Kidney (tissue), 14 donors: ENCODE data around the gene XKR3. TPM values are rescaled to one million over a fixed set of nuclear protein-coding genes. Genes with fewer than 3 reads are reported as not detected.
"Not testable (repeated sequence)": the region's sequence is repeated elsewhere in the genome, so short reads cannot be mapped to it uniquely, and the experiment has no call there.

Experiments used
- DNase-seq, 5 donors: peaks; one replicate each; pipeline ENCODE4 v3.0.0-alpha.2; 2013 to 2020
- FAIRE-seq: peaks from 2 replicates; lab custom pipeline; 2012; peaks lifted over from hg19 to GRCh38; lab: Jason Lieb, UNC
- H3K27ac ChIP-seq, 2 donors: one replicate each; pipeline ENCODE4 v1.7.0; 2013; ENCODE audit warnings: low read depth in 2 of 2, low read length in 2 of 2, inconsistent platforms in 1 of 2
- H3K27me3 ChIP-seq: one replicate; pipeline ENCODE4 v1.7.1; 2013; ENCODE audit warnings: low read length, inconsistent platforms; ENCODE audit not compliant: control insufficient read depth, insufficient read depth
- H3K36me3 ChIP-seq, 3 donors: one replicate each; pipeline versions ENCODE4 v1.7.0 to v1.7.1; 2013; ENCODE audit warnings: low read length in 3 of 3, control low read depth in 1 of 3, inconsistent platforms in 1 of 3; ENCODE audit not compliant: insufficient read depth in 3 of 3, control insufficient read depth in 2 of 3
- H3K4me1 ChIP-seq, 3 donors: one replicate each; pipeline versions ENCODE4 v1.7.0 to v1.7.1; 2013; ENCODE audit warnings: low read length in 3 of 3, inconsistent platforms in 1 of 3, low read depth in 1 of 3; ENCODE audit not compliant: control insufficient read depth in 2 of 3, insufficient read depth in 2 of 3
- H3K4me3 ChIP-seq, 3 donors: one replicate each; pipeline versions ENCODE4 v1.7.0 to v1.8.1; 2013; ENCODE audit warnings: low read length in 3 of 3, control low read depth in 1 of 3, inconsistent platforms in 1 of 3
- H3K9ac ChIP-seq, 3 donors: one replicate each; pipeline versions ENCODE4 v1.7.0 to v1.7.1; 2013; ENCODE audit warnings: low read length in 3 of 3, control low read depth in 1 of 3, inconsistent platforms in 1 of 3
- H3K9me3 ChIP-seq, 3 donors: one replicate each; pipeline versions ENCODE4 v1.7.0 to v1.7.1; 2013; ENCODE audit warnings: low read length in 3 of 3, control low read depth in 1 of 3, inconsistent platforms in 1 of 3; ENCODE audit not compliant: control insufficient read depth in 2 of 3, insufficient read depth in 1 of 3
- CTCF ChIP-seq: IDR thresholded peaks from 3 replicates; pipeline ENCODE4 v1.5.1; 2012; ENCODE audit warnings: mild to moderate bottlenecking, moderate library complexity, borderline replicate concordance; ENCODE audit not compliant: insufficient read depth; ENCODE audit errors: extremely low read depth
- intact Hi-C: fragments of 100-400 bp; cut with DNase I; formaldehyde crosslinking; loops from one replicate; pipeline ENCODE4 v1.11.1; 2022
- polyA plus RNA-seq: library from polyadenylated mRNA; stranded (reverse); fragments of 350-450 nt; fragmentation: Illumina TruSeq; extraction: RNeasy Lipid Tissue Mini Kit (QIAGEN cat#74804); gene quantifications from one replicate; pipeline ENCODE4 v1.2.3, GENCODE V29; 2014; ENCODE audit warnings: low read depth, low replicate concordance; ENCODE audit not compliant: insufficient read depth
- total RNA-seq: library from RNA; stranded (reverse); fragmentation: NEBNext Ultra II Directional; extraction: Animal tissue kit (Norgen Biotek cat#: 25700); gene quantifications from one replicate; pipeline ENCODE4 v1.2.1, GENCODE V29; 2021
- donor health status: control.
- donor health status: control.
- donor health status: control.
- donor health status: control.
- donor health status: control.
- donor health status: DM: yes; HTN: yes; CAD: no.
- donor health status: Normal renal cell carcinoma (clear cell type).

Gene XKR3
- total and polyA plus RNA-seq, 2 donors from 2014 or later = not detected

GRCh38 chr22:16800358-16800757, 24.9 kb downstream of the XKR3 start:
- H3K36me3 ChIP-seq = no peaks in the 10 kb centered on the region
- no peak overlapping the region for H3K4me3 ChIP-seq
- peaks cover 0 to 2% (median 0%) of the 10 kb centered on the region in 3 donors for H3K9me3 ChIP-seq
- no peak overlapping the region for H3K27ac ChIP-seq
- H3K9ac ChIP-seq = no peak overlapping the region
- TF ChIP-seq CTCF = no peak
- intact Hi-C loops = no loop called here
- DNase-seq (no peak), FAIRE-seq (no peak)
- H3K27me3 ChIP-seq = no peaks in the 10 kb centered on the region
- no peaks in the 10 kb centered on the region for H3K4me1 ChIP-seq

- FAIRE-seq, H3K36me3 ChIP-seq, DNase-seq, H3K9ac ChIP-seq, H3K4me3 ChIP-seq, intact Hi-C loops, H3K4me1 ChIP-seq, H3K27ac ChIP-seq, H3K27me3 ChIP-seq, H3K9me3 ChIP-seq: not testable (repeated sequence)
Observed at GRCh38 chr22:16795504-16795903, 29.7 kb downstream of the XKR3 start.

- H3K4me1 ChIP-seq = no peaks in the 10 kb centered on the region
- H3K27ac ChIP-seq = no peak overlapping the region
- FAIRE-seq (no peak), DNase-seq (no peak)
- TF ChIP-seq CTCF = no peak
- intact Hi-C loops = no loop called here
- no peak overlapping the region for H3K4me3 ChIP-seq
- H3K36me3 ChIP-seq = no peaks in the 10 kb centered on the region
- no peak overlapping the region for H3K9ac ChIP-seq
- peaks cover 0 to 2% (median 0%) of the 10 kb centered on the region in 3 donors for H3K9me3 ChIP-seq
- H3K27me3 ChIP-seq = no peaks in the 10 kb centered on the region
Observed at GRCh38 chr22:16793831-16794230, 31.4 kb downstream of the XKR3 start.

- FAIRE-seq (no peak), DNase-seq (no peak)
- no peaks in the 10 kb centered on the region for H3K9me3 ChIP-seq
- H3K27ac ChIP-seq = no peak overlapping the region
- no peaks in the 10 kb centered on the region for H3K27me3 ChIP-seq
- intact Hi-C loops = no loop called here
- H3K4me3 ChIP-seq = no peak overlapping the region
- no peak overlapping the region for H3K9ac ChIP-seq
- H3K4me1 ChIP-seq = no peaks in the 10 kb centered on the region
- no peak for TF ChIP-seq CTCF
- H3K36me3 ChIP-seq = no peaks in the 10 kb centered on the region
Observed at GRCh38 chr22:16789860-16790493, 35.2 kb downstream of the XKR3 start.
